DOHH2 (cell line): ENCODE results near the gene ITPR1.

Experiments used
- H3F3A ChIP-seq: fragments of 200-600 bp; sonication (generic), shearing (Covaris generic); 2 replicates; pipeline ENCODE4 v1.6.0; 2016; ENCODE audit warnings: antibody characterized with exemption, mild to moderate bottlenecking; ENCODE audit not compliant: control insufficient read depth, insufficient read depth
- H3K27ac ChIP-seq: fragments of 200-600 bp; sonication (generic); 2 replicates; pipeline ENCODE4 v1.5.1; 2014; ENCODE audit warnings: low read depth, mild to moderate bottlenecking, low read length, moderate library complexity
- H3K27me3 ChIP-seq: fragments of 200-600 bp; sonication (generic); 2 replicates; pipeline ENCODE4 v1.6.1; 2014; ENCODE audit warnings: mild to moderate bottlenecking, low read length, mixed read lengths; ENCODE audit not compliant: control insufficient read depth
- H3K36me3 ChIP-seq: fragments of 200-600 bp; sonication (generic); 2 replicates; pipeline ENCODE4 v1.6.1; 2014; ENCODE audit warnings: mild to moderate bottlenecking, low read length, moderate library complexity, mixed read lengths; ENCODE audit not compliant: control insufficient read depth
- H3K4me1 ChIP-seq: fragments of 200-600 bp; sonication (generic); 2 replicates; pipeline ENCODE4 v1.6.1; 2014; ENCODE audit warnings: mild to moderate bottlenecking, low read length, mixed read lengths; ENCODE audit not compliant: control insufficient read depth
- H3K4me2 ChIP-seq: fragments of 200-600 bp; sonication (generic); 2 replicates; pipeline ENCODE4 v1.6.0; 2014; ENCODE audit warnings: mild to moderate bottlenecking, low read length, moderate library complexity
- H3K4me3 ChIP-seq: fragments of 200-600 bp; sonication (generic); 2 replicates; pipeline ENCODE4 v1.5.1; 2014; ENCODE audit warnings: mild to moderate bottlenecking, low read length, mixed read lengths
- H3K79me2 ChIP-seq: fragments of 200-600 bp; sonication (generic); 2 replicates; pipeline ENCODE4 v1.6.1; 2014; ENCODE audit warnings: mild to moderate bottlenecking, low read length, mixed read lengths; ENCODE audit not compliant: control insufficient read depth
- H3K9me2 ChIP-seq: fragments of 200-600 bp; sonication (generic); replicated peaks from 2 replicates; pipeline ENCODE4 v1.6.1; 2014; ENCODE audit warnings: mild to moderate bottlenecking, low read length, mixed read lengths; ENCODE audit not compliant: control insufficient read depth
- H3K9me3 ChIP-seq: fragments of 200-600 bp; sonication (generic); 2 replicates; pipeline ENCODE4 v1.6.1; 2014; ENCODE audit warnings: antibody characterized with exemption, low read length, mixed read lengths; ENCODE audit not compliant: control insufficient read depth, insufficient read depth
- H4K20me1 ChIP-seq: fragments of 200-600 bp; sonication (generic); 2 replicates; pipeline ENCODE4 v1.6.0; 2014; ENCODE audit warnings: low read depth, mild to moderate bottlenecking, antibody characterized with exemption, low read length, moderate library complexity; ENCODE audit not compliant: control insufficient read depth, insufficient read depth
- CTCF ChIP-seq: fragments of 200-600 bp; sonication (generic); IDR thresholded peaks from one replicate; pipeline ENCODE4 v1.5.1; 2014; ENCODE audit warnings: antibody characterized with exemption, mild to moderate bottlenecking, low read depth, low read length; ENCODE audit not compliant: poor library complexity, severe bottlenecking
- EZH2phosphoT487 ChIP-seq: fragments of 200-600 bp; sonication (generic); IDR thresholded peaks from 2 replicates; pipeline ENCODE4 v1.6.1; 2017; ENCODE audit warnings: borderline replicate concordance, mild to moderate bottlenecking, antibody characterized with exemption, low read length, moderate library complexity, mixed read lengths

The ITPR1 gene

GRCh38 chr3:4656059-4656458 is 162.9 kb downstream of the ITPR1 start:
- no peaks in the 10 kb centered on the region for H3F3A ChIP-seq
- peaks cover 3% of the 10 kb centered on the region; the same call in 1 of the 2 replicates for H3K36me3 ChIP-seq
- H3K4me1 ChIP-seq = no peaks in the 10 kb centered on the region
- H3K9me2 ChIP-seq = no peaks in the 10 kb centered on the region
- H3K79me2 ChIP-seq = no peaks in the 10 kb centered on the region
- H4K20me1 ChIP-seq = no peaks in the 10 kb centered on the region
- H3K27ac ChIP-seq = no peak overlapping the region
- TF ChIP-seq EZH2phosphoT487 (no peak), CTCF (peak; percentile 11)
- no peaks in the 10 kb centered on the region for H3K27me3 ChIP-seq
- no peaks in the 10 kb centered on the region for H3K9me3 ChIP-seq
- no peak overlapping the region for H3K4me2 ChIP-seq
- no peak overlapping the region for H3K4me3 ChIP-seq

GRCh38 chr3:4656626-4657328 is 163.6 kb downstream of the ITPR1 start:
- H3K27ac ChIP-seq = no peak overlapping the region
- no peaks in the 10 kb centered on the region for H3K27me3 ChIP-seq
- no peak overlapping the region for H3K4me3 ChIP-seq
- no peak overlapping the region for H3K4me2 ChIP-seq
- H3K9me3 ChIP-seq = no peaks in the 10 kb centered on the region
- no peaks in the 10 kb centered on the region for H4K20me1 ChIP-seq
- H3K9me2 ChIP-seq = no peaks in the 10 kb centered on the region
- no peaks in the 10 kb centered on the region for H3F3A ChIP-seq
- no peaks in the 10 kb centered on the region for H3K4me1 ChIP-seq
- H3K79me2 ChIP-seq = no peaks in the 10 kb centered on the region
- no peak for TF ChIP-seq CTCF
- TF ChIP-seq EZH2phosphoT487 = no peak
- H3K36me3 ChIP-seq = peaks cover 2% of the 10 kb centered on the region; the same call in 1 of the 2 replicates

GRCh38 chr3:4660936-4661335 is 167.8 kb downstream of the ITPR1 start:
- no peak overlapping the region for H3K4me2 ChIP-seq
- no peaks in the 10 kb centered on the region for H3F3A ChIP-seq
- H3K27ac ChIP-seq = no peak overlapping the region
- H3K36me3 ChIP-seq = peaks cover 7% of the 10 kb centered on the region; the same call in 1 of the 2 replicates
- H4K20me1 ChIP-seq = no peaks in the 10 kb centered on the region
- no peak overlapping the region for H3K4me3 ChIP-seq
- no peaks in the 10 kb centered on the region for H3K27me3 ChIP-seq
- H3K4me1 ChIP-seq = no peaks in the 10 kb centered on the region
- H3K9me3 ChIP-seq = no peaks in the 10 kb centered on the region
- no peak for TF ChIP-seq CTCF
- TF ChIP-seq EZH2phosphoT487 = no peak
- H3K79me2 ChIP-seq = no peaks in the 10 kb centered on the region
- H3K9me2 ChIP-seq = no peaks in the 10 kb centered on the region

- TF ChIP-seq CTCF (no peak), EZH2phosphoT487 (no peak)
Observed at GRCh38 chr3:4664412-4664811, 171.3 kb downstream of the ITPR1 start.

More at GRCh38 chr3:4664412-4664811, 171.3 kb downstream of the ITPR1 start:
- Histone ChIP-seq H3K27me3 (no peaks in the 10 kb centered on the region), H3K4me2 (no peak overlapping the region), H3K36me3 (peaks cover 12% of the 10 kb centered on the region; the same call in 1 of the 2 replicates), H3F3A (no peaks in the 10 kb centered on the region), H3K9me2 (no peaks in the 10 kb centered on the region), H3K4me1 (no peaks in the 10 kb centered on the region), H3K4me3 (no peak overlapping the region), H3K9me3 (no peaks in the 10 kb centered on the region), H4K20me1 (no peaks in the 10 kb centered on the region), H3K27ac (no peak overlapping the region), H3K79me2 (no peaks in the 10 kb centered on the region)
